A549 (cell line): ENCODE measurements around the gene ACADVL. TPM values are rescaled to one million over a fixed set of nuclear protein-coding genes. Genes with fewer than 3 reads are reported as not detected.
A peak's percentile ranks its signal among the peaks of the same experiment; 100 is the strongest.

Experiments used
- ATAC-seq, 2 experiments: fragments of 200-7000 bp in 1 of 2; fragments of >200 bp in 1 of 2; cut with Nextera tagmentation in 1 of 2; cut with Tn5 transposase in 1 of 2; 3 replicates each; pipeline versions ENCODE4 v1.8.0 to v1.9.1; 2018 to 2020; ENCODE audit warnings: mild to moderate bottlenecking in 1 of 2, moderate library complexity in 1 of 2
- CTCF ChIA-PET: fragments of 300-600 bp; sonication (Branson Sonifier 250); formaldehyde crosslinking; extraction: SDS; loops from one replicate; lab custom pipeline; 2021; ENCODE audit warnings: antibody characterized with exemption, inconsistent platforms; lab: Yijun Ruan, JAX
- POLR2A ChIA-PET: fragments of 350-600 bp; formaldehyde crosslinking; extraction: SDS; loops from one replicate; lab custom pipeline; 2021; ENCODE audit warnings: antibody characterized with exemption, inconsistent platforms; lab: Yijun Ruan, JAX
- DNase-seq, 2 experiments: peaks; one replicate each; pipeline versions ENCODE4 v3.0.0 to v3.0.0-alpha.2; 2011 to 2016; ENCODE audit warnings: low read depth in 1 of 2, low spot score in 1 of 2
- FAIRE-seq: peaks from 2 replicates; lab custom pipeline; 2011; peaks lifted over from hg19 to GRCh38; lab: Jason Lieb, UNC
- H3K27ac ChIP-seq, 2 experiments: fragments of >200 bp; sonication (Bioruptor Twin); formaldehyde crosslinking; 3 replicates each; pipeline ENCODE4 v1.5.1; 2016 to 2017
- H3K4me1 ChIP-seq: fragments of >200 bp; sonication (Bioruptor Twin); formaldehyde crosslinking; 3 replicates; pipeline ENCODE4 v1.6.1; 2016
- H3K4me2 ChIP-seq: fragments of >200 bp; sonication (Bioruptor Twin); formaldehyde crosslinking; 3 replicates; pipeline ENCODE4 v1.6.1; 2016
- H3K4me3 ChIP-seq: fragments of >200 bp; sonication (Bioruptor Twin); formaldehyde crosslinking; 3 replicates; pipeline ENCODE4 v1.5.1; 2016
- H3K9me3 ChIP-seq: fragments of >200 bp; sonication (Bioruptor Twin); formaldehyde crosslinking; 3 replicates; pipeline ENCODE4 v1.6.1; 2016
- CEBPB ChIP-seq, 2 experiments: fragments of >200 bp in 1 of 2; sonication (Bioruptor Twin) in 1 of 2; formaldehyde crosslinking in 1 of 2; IDR thresholded peaks; 2 replicates each; pipeline ENCODE4 v1.6.1; 2012 to 2016
- EHMT2 ChIP-seq: fragments of 200-600 bp; sonication (generic); IDR thresholded peaks from 2 replicates; pipeline ENCODE4 v1.6.1; 2016; ENCODE audit warnings: antibody characterized with exemption, low read depth, mild to moderate bottlenecking, moderate library complexity
- HOXA7 ChIP-seq: fragments of 250-450 bp; sonication (Bioruptor Pico); IDR thresholded peaks from 2 replicates; pipeline ENCODE4 v1.5.0; 2020; ENCODE audit warnings: mild to moderate bottlenecking, moderate library complexity
- HOXB5 ChIP-seq: fragments of 250-450 bp; sonication (Bioruptor Pico); IDR thresholded peaks from 2 replicates; pipeline ENCODE4 v1.5.0; 2020; ENCODE audit warnings: mild to moderate bottlenecking, moderate library complexity
- JUN ChIP-seq, 2 experiments: fragments of >200 bp; sonication (Bioruptor Twin); formaldehyde crosslinking; IDR thresholded peaks; 2 replicates in 1 of 2; 3 replicates in 1 of 2; pipeline ENCODE4 v1.6.1; 2016 to 2017
- JUNB ChIP-seq: fragments of >200 bp; sonication (Bioruptor Twin); formaldehyde crosslinking; IDR thresholded peaks from 2 replicates; pipeline ENCODE4 v1.6.1; 2016
- KDM1A ChIP-seq: fragments of 200-600 bp; sonication (generic); IDR thresholded peaks from 2 replicates; pipeline ENCODE4 v1.6.1; 2016; ENCODE audit warnings: low read depth, mild to moderate bottlenecking
- KDM5A ChIP-seq: fragments of 200-600 bp; sonication (generic); IDR thresholded peaks from 2 replicates; pipeline ENCODE4 v1.6.1; 2016; ENCODE audit warnings: antibody characterized with exemption, mild to moderate bottlenecking
- MAFK ChIP-seq: fragments of 450-650 bp; IDR thresholded peaks from 2 replicates; pipeline ENCODE4 v1.6.1; 2014; ENCODE audit not compliant: partially characterized antibody
- MAZ ChIP-seq: fragments of 150-350 bp; IDR thresholded peaks from 2 replicates; pipeline ENCODE4 v1.6.1; 2014; ENCODE audit warnings: antibody characterized with exemption, low read depth, low read length, borderline replicate concordance
- NPAS2 ChIP-seq: fragments of 250-450 bp; sonication (Bioruptor Pico); IDR thresholded peaks from 2 replicates; pipeline ENCODE4 v1.8.0; 2022; ENCODE audit warnings: mild to moderate bottlenecking, moderate library complexity, borderline replicate concordance
- NR3C1 ChIP-seq: fragments of >200 bp; sonication (Bioruptor Twin); formaldehyde crosslinking; IDR thresholded peaks from 3 replicates; pipeline ENCODE4 v1.6.1; 2017
- PHF8 ChIP-seq: fragments of 200-600 bp; sonication (generic); IDR thresholded peaks from 2 replicates; pipeline ENCODE4 v1.6.1; 2016; ENCODE audit warnings: low read depth, mild to moderate bottlenecking, antibody characterized with exemption, moderate library complexity, borderline replicate concordance
- POLR2AphosphoS2 ChIP-seq: conservative IDR thresholded peaks from 2 replicates; pipeline ENCODE4 v1.6.1; 2012; ENCODE audit warnings: low read length, improper control_type of control experiment, inconsistent platforms
- RAD21 ChIP-seq, 2 experiments: fragments of >200 bp in 1 of 2; sonication (Bioruptor Twin) in 1 of 2; formaldehyde crosslinking in 1 of 2; IDR thresholded peaks in 1 of 2; conservative IDR thresholded peaks in 1 of 2; 2 replicates in 1 of 2; 3 replicates in 1 of 2; pipeline ENCODE4 v1.6.1; 2012 to 2018; ENCODE audit warnings: inconsistent platforms in 1 of 2
- SREBF2 ChIP-seq: fragments of 450-650 bp; IDR thresholded peaks from 2 replicates; pipeline ENCODE4 v1.6.1; 2014; ENCODE audit warnings: mild to moderate bottlenecking, moderate library complexity
- TP53 ChIP-seq: fragments of 250-450 bp; sonication (Bioruptor Pico); IDR thresholded peaks from 2 replicates; pipeline ENCODE4 v1.5.0; 2021; ENCODE audit warnings: mild to moderate bottlenecking, moderate library complexity
- WGBS: methylation state at CpG from one replicate; pipeline ENCODE4 v1.1.6; 2017; ENCODE audit errors: missing lambda C conversion rate; 5-methylcytosine and 5-hydroxymethylcytosine counted together
- polyA plus RNA-seq, 4 experiments: library from polyadenylated mRNA; depleted of rRNA in 3 of 4; stranded (reverse); fragments of >200 nt; fragmentation: RNase III in 1 of 4; extraction: RNeasy Plus Mini Kit Qiagen cat#74134 plus additional on column Dnase treatment in 1 of 4; gene quantifications; 2 replicates in 3 of 4; 3 replicates in 1 of 4; pipeline ENCODE4 v1.2.3, GENCODE V29; 2011 to 2017
- TF ChIP-seq, protein P1 (sequence below): fragments of >200 bp; sonication (Bioruptor Twin); formaldehyde crosslinking; IDR thresholded peaks from 2 replicates; pipeline ENCODE4 v1.6.1; 2016

Gene ACADVL
- polyA plus RNA-seq, 2 of the 4 experiments (the other 2 are of a cell fraction) = 238 to 425 TPM

DNA sequence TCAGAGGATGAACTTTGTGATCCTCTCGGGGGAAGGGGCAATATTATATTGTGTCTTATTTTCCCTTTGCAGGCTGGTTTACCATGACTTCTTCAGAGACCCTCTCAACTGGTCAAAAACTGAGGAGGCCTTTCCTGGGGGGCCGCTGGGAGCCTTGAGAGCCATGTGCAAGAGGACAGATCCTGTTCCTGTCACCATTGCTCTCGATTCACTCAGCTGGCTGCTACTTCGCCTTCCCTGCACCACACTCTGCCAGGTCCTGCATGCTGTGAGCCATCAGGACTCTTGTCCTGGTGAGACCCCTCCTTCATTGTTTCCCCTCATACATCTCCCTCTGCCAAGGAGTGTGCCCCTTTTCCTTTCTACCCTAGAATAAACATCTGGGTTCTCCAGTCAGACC is 34.8 kb downstream of the ACADVL start (continued):
- TF ChIP-seq, protein P1, sequence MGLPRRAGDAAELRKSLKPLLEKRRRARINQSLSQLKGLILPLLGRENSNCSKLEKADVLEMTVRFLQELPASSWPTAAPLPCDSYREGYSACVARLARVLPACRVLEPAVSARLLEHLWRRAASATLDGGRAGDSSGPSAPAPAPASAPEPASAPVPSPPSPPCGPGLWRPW = no peak
- no peak for TF ChIP-seq RAD21 (conservative IDR thresholded peaks at IDR 0.05 in 1 of 2, IDR thresholded peaks at IDR 0.05 in 1 of 2)

DNA sequence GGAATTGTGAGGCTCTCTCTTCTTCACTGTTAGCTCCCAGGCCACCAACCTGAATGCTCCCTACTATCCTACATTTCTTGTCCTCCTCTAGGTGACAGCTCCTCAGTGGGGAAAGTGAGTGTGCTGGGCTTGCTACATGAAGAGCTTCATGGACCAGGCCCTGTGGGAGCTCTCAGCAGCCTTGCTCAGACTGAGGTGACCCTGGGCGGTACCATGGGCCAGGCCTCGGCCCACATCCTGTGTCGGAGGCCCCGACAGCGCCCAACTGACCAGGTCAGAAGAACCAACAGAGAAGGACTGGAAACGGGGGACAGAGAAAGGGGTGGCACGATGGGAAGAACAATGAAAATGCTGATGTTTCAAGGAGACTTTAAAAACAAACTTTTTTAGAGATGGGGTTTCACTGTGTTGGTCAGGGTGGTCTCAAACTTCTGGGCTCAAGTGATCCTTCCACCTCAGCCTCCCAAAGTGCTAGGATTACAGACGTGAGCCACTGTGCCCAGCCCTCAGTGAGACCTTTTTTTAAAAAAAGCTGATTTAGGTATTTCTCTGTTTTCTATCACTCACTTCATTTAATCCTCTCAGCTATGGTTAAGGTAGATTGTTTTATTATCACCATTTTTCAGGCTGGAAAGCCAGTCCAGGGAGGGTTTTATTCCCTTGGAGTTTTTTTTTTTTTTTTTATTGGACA is 37.2 kb downstream of the ACADVL start:
- WGBS = 91% methylated on average over 8 of the region's 8 CpGs
- peak; percentile 48 for TF ChIP-seq MAFK
- no peak for TF ChIP-seq PHF8
- TF ChIP-seq, all 56 proteins: peak for 1
- peaks cover 30% of the 10 kb centered on the region for H3K4me1 ChIP-seq
- ATAC-seq (no peak), DNase-seq (no peak), FAIRE-seq (no peak)
- H3K4me3 ChIP-seq = no peak overlapping the region
- POLR2A ChIA-PET = interaction anchor here (0.6 to 1.1 kb wide), 3 partner anchors 16 to 55 kb away, joined by 3 read pairs; no protein-coding TSS in a partner anchor
- H3K4me2 ChIP-seq = no peak overlapping the region
- no peaks in the 10 kb centered on the region for H3K9me3 ChIP-seq
- H3K27ac ChIP-seq = no peak overlapping the region
- CTCF ChIA-PET = interaction anchor here (0.6 to 5.6 kb wide), 9 partner anchors 8 to 567 kb away, joined by 3 to 42 read pairs (median 5); partner anchors contain the start of gene SLC2A4

DNA sequence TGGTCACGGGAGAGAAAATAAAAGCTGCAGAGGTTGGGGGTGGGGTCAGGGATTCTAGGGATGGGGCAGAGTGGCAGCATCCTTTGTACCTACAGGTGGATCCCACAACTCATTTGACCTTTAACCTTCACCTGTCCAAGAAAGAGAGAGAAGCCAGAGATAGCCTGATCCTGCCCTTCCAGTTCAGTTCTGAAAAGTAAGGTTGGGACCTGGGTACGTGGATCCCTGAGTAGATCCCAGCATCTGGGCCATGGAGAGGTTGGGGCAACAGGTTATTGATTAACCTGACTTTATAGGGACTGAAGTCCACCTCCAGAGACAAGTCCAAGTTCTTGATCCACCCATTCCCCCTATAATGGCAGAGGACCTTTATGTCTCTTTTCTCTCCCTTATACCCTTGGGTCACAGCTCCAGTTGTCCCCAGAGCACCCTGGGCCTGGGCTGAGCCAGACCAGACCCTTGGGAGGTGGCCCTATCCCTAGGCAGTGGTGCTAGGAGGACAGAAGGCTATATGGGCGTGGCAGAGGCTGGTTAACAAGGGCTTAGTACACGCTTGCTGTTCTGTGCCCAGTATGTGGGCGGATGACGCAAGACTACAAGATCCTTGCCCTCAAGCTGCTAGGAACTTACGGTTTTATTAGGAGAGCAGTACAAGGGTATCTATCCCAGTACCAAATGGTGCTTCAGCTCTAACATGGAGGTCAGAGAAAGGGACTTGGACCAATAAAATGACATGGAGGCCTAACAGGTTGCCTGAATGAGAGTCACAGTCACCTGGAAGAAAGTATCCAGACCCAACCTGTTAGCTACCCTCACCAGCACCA is 39.2 kb downstream of the ACADVL start:
- ATAC-seq (peak in 1 of 2 experiments; percentile 15; a peak in 3 of 6 replicates), DNase-seq (peak in 1 of 2 experiments; percentile 64)
- ChIA-PET POLR2A (no interaction called here), CTCF (interaction anchor here (0.5 to 5.6 kb wide), 10 partner anchors 9 to 110 kb away, joined by 3 to 42 read pairs (median 4); partner anchors contain the start of gene SLC2A4)
- TF ChIP-seq CEBPB (IDR thresholded peaks at IDR 0.05) = peak; percentile 62 to 72; a peak in 3 of 4 replicates
- no peak for TF ChIP-seq JUN (IDR thresholded peaks at IDR 0.05)
- TF ChIP-seq, all 56 proteins: peak for 1
- no peaks in the 10 kb centered on the region for H3K9me3 ChIP-seq
- H3K4me2 ChIP-seq = peak overlapping the region; percentile 69
- peak overlapping the region; percentile 69 for H3K27ac ChIP-seq
- no peak overlapping the region for H3K4me3 ChIP-seq
- H3K4me1 ChIP-seq = peaks cover 33% of the 10 kb centered on the region
- 66% methylated on average over 7 of the region's 7 CpGs for WGBS
- no peak for FAIRE-seq

DNA sequence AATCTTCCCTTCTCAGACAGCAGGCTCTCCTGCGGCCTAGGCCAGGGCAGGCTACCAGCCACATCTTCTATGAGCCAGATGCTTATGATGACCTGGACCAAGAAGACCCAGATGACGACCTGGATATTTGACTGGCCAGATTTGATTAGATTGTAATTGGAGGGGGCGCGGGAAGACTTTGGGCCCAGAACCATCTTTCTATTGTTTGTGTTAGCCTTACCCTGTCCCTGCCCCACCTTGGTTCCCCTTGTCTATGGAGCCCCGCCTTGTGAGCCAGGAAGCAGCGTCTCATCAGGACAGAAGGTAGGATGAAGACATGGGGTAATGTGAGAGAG is 39.8 kb downstream of the ACADVL start:
- no peak for FAIRE-seq
- Histone ChIP-seq H3K9me3 (no peaks in the 10 kb centered on the region), H3K4me3 (no peak overlapping the region), H3K4me2 (peak overlapping the region; percentile 69), H3K4me1 (peaks cover 38% of the 10 kb centered on the region), H3K27ac (peak overlapping the region; percentile 69; a peak in 5 of 6 replicates)
- ATAC-seq = no peak
- CTCF ChIA-PET = interaction anchor here (0.6 to 2.2 kb wide), 8 partner anchors 16 to 624 kb away, joined by 3 to 12 read pairs (median 4); partner anchors contain the start of gene SLC2A4
- POLR2A ChIA-PET = interaction anchor here (0.8 kb wide), 1 partner anchor 22 kb away, joined by 3 read pairs; the partner anchor contains the start of gene SLC2A4
- WGBS = 94% methylated on average over 6 of the region's 6 CpGs
- DNase-seq = no peak
- TF ChIP-seq TP53 (CRISPR knock-in tag) = no peak
- TF ChIP-seq POLR2AphosphoS2 = no peak
- TF ChIP-seq EHMT2 = no peak
- no peak for TF ChIP-seq JUNB
- no peak for TF ChIP-seq NR3C1
- TF ChIP-seq KDM1A = no peak
- no peak for TF ChIP-seq CEBPB (IDR thresholded peaks at IDR 0.05)
- no peak for TF ChIP-seq HOXA7 (CRISPR knock-in tag)
- no peak for TF ChIP-seq SREBF2
- no peak for TF ChIP-seq KDM5A
- no peak for TF ChIP-seq HOXB5
- no peak for TF ChIP-seq NPAS2 (CRISPR knock-in tag)
- no peak for TF ChIP-seq MAZ
